ENCODE results near the gene PRKAR2B. TPM values are rescaled to one million over a fixed set of nuclear protein-coding genes. Genes with fewer than 3 reads are reported as not detected.
"Not testable (repeated sequence)": the region's sequence is repeated elsewhere in the genome, so short reads cannot be mapped to it uniquely, and the experiment has no call there.

PRKAR2B gene
- total and polyA plus RNA-seq, 2 experiments from 2014 or later = 42.3 to 70.4 TPM

GRCh38 chr7:107151538-107151937 is 107.0 kb downstream of the PRKAR2B start:
- TF ChIP-seq CTCF (IDR thresholded peaks at IDR 0.05; ENCODE audit: low read depth, low read length) = no peak
- no peak overlapping the region for H3K27ac ChIP-seq

GRCh38 chr7:107152011-107152410 is 107.5 kb downstream of the PRKAR2B start:
- no peak overlapping the region for H3K4me3 ChIP-seq
- H3K4me1 ChIP-seq (ENCODE audit: low read depth) = no peaks in the 10 kb centered on the region
- H3K27me3 ChIP-seq = no peaks in the 10 kb centered on the region
- TF ChIP-seq CTCF (IDR thresholded peaks at IDR 0.05; ENCODE audit: low read depth, low read length) = no peak
- H3K36me3 ChIP-seq = no peaks in the 10 kb centered on the region
- H3K9me3 ChIP-seq (ENCODE audit: low read depth) = no peaks in the 10 kb centered on the region
- no peak overlapping the region for H3K27ac ChIP-seq
- peak in 1 of 2 donors; percentile 28 for DNase-seq (ENCODE audit: low read depth in 1 of 2, low spot score in 1 of 2)

More at GRCh38 chr7:107151538-107151937, 107.0 kb downstream of the PRKAR2B start:
- Histone ChIP-seq H3K36me3 (no peaks in the 10 kb centered on the region), H3K4me3 (no peak overlapping the region), H3K9me3 (ENCODE audit: low read depth) (no peaks in the 10 kb centered on the region), H3K4me1 (ENCODE audit: low read depth) (no peaks in the 10 kb centered on the region), H3K27me3 (no peaks in the 10 kb centered on the region)
- no peak for DNase-seq (ENCODE audit: low read depth in 1 of 2, low spot score in 1 of 2)

GRCh38 chr7:107154826-107155225 is 110.3 kb downstream of the PRKAR2B start:
- H3K36me3 ChIP-seq = peaks cover 9% of the 10 kb centered on the region
- TF ChIP-seq CTCF (IDR thresholded peaks at IDR 0.05; ENCODE audit: low read depth, low read length) = no peak
- H3K27ac ChIP-seq = no peak overlapping the region
- no peaks in the 10 kb centered on the region for H3K9me3 ChIP-seq (ENCODE audit: low read depth)
- no peak for DNase-seq (ENCODE audit: low read depth in 1 of 2, low spot score in 1 of 2)
- H3K27me3 ChIP-seq = no peaks in the 10 kb centered on the region
- no peaks in the 10 kb centered on the region for H3K4me1 ChIP-seq (ENCODE audit: low read depth)
- H3K4me3 ChIP-seq = no peak overlapping the region

GRCh38 chr7:107155726-107156125 is 111.2 kb downstream of the PRKAR2B start:
- not testable (repeated sequence) for H3K27me3 ChIP-seq; H3K27ac ChIP-seq; H3K4me1 ChIP-seq (ENCODE audit: low read depth); DNase-seq (ENCODE audit: low read depth in 1 of 2, low spot score in 1 of 2); H3K4me3 ChIP-seq; H3K9me3 ChIP-seq (ENCODE audit: low read depth)
- peaks cover 12% of the 10 kb centered on the region for H3K36me3 ChIP-seq

- no peak for TF ChIP-seq CTCF (IDR thresholded peaks at IDR 0.05; ENCODE audit: low read depth, low read length)
- no peak overlapping the region for H3K27ac ChIP-seq
- H3K36me3 ChIP-seq = peaks cover 12% of the 10 kb centered on the region
- H3K4me1 ChIP-seq (ENCODE audit: low read depth) = no peaks in the 10 kb centered on the region
- no peak for DNase-seq (ENCODE audit: low read depth in 1 of 2, low spot score in 1 of 2)
- no peak overlapping the region for H3K4me3 ChIP-seq
- H3K27me3 ChIP-seq = no peaks in the 10 kb centered on the region
- no peaks in the 10 kb centered on the region for H3K9me3 ChIP-seq (ENCODE audit: low read depth)
These were observed 112.6 kb downstream of the PRKAR2B start for GRCh38 chr7:107157091-107157490.

GRCh38 chr7:107158028-107158427 is 113.5 kb downstream of the PRKAR2B start:
- Histone ChIP-seq H3K4me1 (ENCODE audit: low read depth) (no peaks in the 10 kb centered on the region), H3K9me3 (ENCODE audit: low read depth) (no peaks in the 10 kb centered on the region), H3K27ac (no peak overlapping the region), H3K27me3 (no peaks in the 10 kb centered on the region), H3K36me3 (peaks cover 12% of the 10 kb centered on the region), H3K4me3 (no peak overlapping the region)
- TF ChIP-seq CTCF (IDR thresholded peaks at IDR 0.05; ENCODE audit: low read depth, low read length) = no peak
- DNase-seq (ENCODE audit: low read depth in 1 of 2, low spot score in 1 of 2) = no peak
